ENCODE measurements around the gene SSH2. TPM values are rescaled to one million over a fixed set of nuclear protein-coding genes. Genes with fewer than 3 reads are reported as not detected.
"Not testable (repeated sequence)": the region's sequence is repeated elsewhere in the genome, so short reads cannot be mapped to it uniquely, and the experiment has no call there.

SSH2 gene
- total and polyA plus RNA-seq, 8 donors: 23.5 to 85.5 (median 24.1) TPM

- H3K4me1 ChIP-seq: no peaks in the 10 kb centered on the region
- peaks cover 0 to 2% of the 10 kb centered on the region in 2 donors for H3K9me3 ChIP-seq
- ATAC-seq (no peak), DNase-seq (no peak)
- no peak for TF ChIP-seq CTCF (IDR thresholded peaks at IDR 0.05)
- H3K4me3 ChIP-seq: no peak overlapping the region
- intact Hi-C loops (cut with DNase I): no loop called here
- no peaks in the 10 kb centered on the region for H3K27me3 ChIP-seq
- H3K36me3 ChIP-seq: no peaks in the 10 kb centered on the region
- no peak overlapping the region for H3K27ac ChIP-seq
Measured at GRCh38 chr17:29968271-29968670, 38.2 kb upstream of the SSH2 start.

- no peaks in the 10 kb centered on the region for H3K36me3 ChIP-seq
- H3K4me3 ChIP-seq: no peak overlapping the region
- no peaks in the 10 kb centered on the region for H3K4me1 ChIP-seq
- H3K27me3 ChIP-seq: no peaks in the 10 kb centered on the region
- intact Hi-C loops (cut with DNase I): no loop called here
- DNase-seq: no peak
- no peak overlapping the region for H3K27ac ChIP-seq
- TF ChIP-seq CTCF (IDR thresholded peaks at IDR 0.05): no peak
- ATAC-seq: no peak
- H3K9me3 ChIP-seq: peaks cover 0 to 2% of the 10 kb centered on the region in 2 donors
Measured at GRCh38 chr17:29962656-29963055, 32.6 kb upstream of the SSH2 start.

GRCh38 chr17:29959658-29960337, 29.8 kb upstream of the SSH2 start:
- peaks cover 0 to 2% of the 10 kb centered on the region in 2 donors for H3K9me3 ChIP-seq
- H3K27me3 ChIP-seq: no peaks in the 10 kb centered on the region
- no peak for TF ChIP-seq CTCF (IDR thresholded peaks at IDR 0.05)
- H3K36me3 ChIP-seq: no peaks in the 10 kb centered on the region
- intact Hi-C loops (cut with DNase I): no loop called here
- no peak for ATAC-seq
- H3K4me3 ChIP-seq: no peak overlapping the region
- H3K4me1 ChIP-seq: no peaks in the 10 kb centered on the region
- DNase-seq: no peak
- no peak overlapping the region for H3K27ac ChIP-seq

GRCh38 chr17:29958947-29959657, 29.1 kb upstream of the SSH2 start:
- intact Hi-C loops (cut with DNase I): no loop called here
- no peaks in the 10 kb centered on the region for H3K27me3 ChIP-seq
- ATAC-seq (no peak), DNase-seq (no peak)
- H3K9me3 ChIP-seq: peaks cover 0 to 8% of the 10 kb centered on the region in 2 donors
- H3K36me3 ChIP-seq: no peaks in the 10 kb centered on the region
- no peak overlapping the region for H3K4me3 ChIP-seq
- no peak for TF ChIP-seq CTCF (IDR thresholded peaks at IDR 0.05)
- no peak overlapping the region for H3K27ac ChIP-seq
- H3K4me1 ChIP-seq: no peaks in the 10 kb centered on the region

GRCh38 chr17:29957488-29957887, 27.5 kb upstream of the SSH2 start:
- ATAC-seq; H3K4me1 ChIP-seq; H3K27me3 ChIP-seq; DNase-seq; H3K27ac ChIP-seq; H3K36me3 ChIP-seq; H3K4me3 ChIP-seq; intact Hi-C loops (cut with DNase I): not testable (repeated sequence)
- H3K9me3 ChIP-seq: peaks cover 0 to 16% of the 10 kb centered on the region in 2 donors
